Thyroid gland (tissue), 4 donors: ENCODE data around the gene TRAP1.

Source experiments
- POLR2A ChIP-seq, 2 donors: fragments of 450-650 bp; IDR thresholded peaks; one replicate each; pipeline ENCODE4 v1.6.1; 2017; ENCODE audit warnings: antibody characterized with exemption in 2 of 2, mild to moderate bottlenecking in 2 of 2, moderate library complexity in 1 of 2
- TF ChIP-seq, protein P1 (sequence below), 6 experiments: fragments of 200-600 bp in 3 of 6; fragments of 450-650 bp in 3 of 6; sonication (generic) in 3 of 6; IDR thresholded peaks; one replicate each; pipeline ENCODE4 v1.5.1; 2016 to 2019; ENCODE audit warnings: antibody characterized with exemption in 6 of 6, mild to moderate bottlenecking in 2 of 6, inconsistent platforms in 1 of 6, moderate library complexity in 1 of 6

DNA sequence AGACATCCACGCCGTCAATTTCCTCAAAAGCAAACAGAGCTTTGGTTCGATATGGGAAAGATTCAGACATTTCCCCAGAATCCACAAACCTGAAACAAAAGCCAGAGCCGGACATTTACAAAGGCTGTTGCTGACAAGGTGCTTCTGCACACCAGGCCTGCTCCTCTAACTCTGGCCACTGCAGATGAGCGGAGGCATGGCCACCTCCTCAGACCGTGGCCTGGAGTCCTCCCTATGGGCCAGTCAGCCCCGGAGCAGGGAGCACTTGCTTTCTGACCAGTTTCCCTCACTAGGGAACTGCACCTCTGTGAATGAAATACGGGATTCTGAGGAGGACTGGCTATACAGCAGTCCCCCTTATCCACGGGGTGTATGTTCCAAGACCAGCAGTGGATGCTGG lies 22.3 kb upstream of the TRAP1 start:
- TF ChIP-seq, protein P1, sequence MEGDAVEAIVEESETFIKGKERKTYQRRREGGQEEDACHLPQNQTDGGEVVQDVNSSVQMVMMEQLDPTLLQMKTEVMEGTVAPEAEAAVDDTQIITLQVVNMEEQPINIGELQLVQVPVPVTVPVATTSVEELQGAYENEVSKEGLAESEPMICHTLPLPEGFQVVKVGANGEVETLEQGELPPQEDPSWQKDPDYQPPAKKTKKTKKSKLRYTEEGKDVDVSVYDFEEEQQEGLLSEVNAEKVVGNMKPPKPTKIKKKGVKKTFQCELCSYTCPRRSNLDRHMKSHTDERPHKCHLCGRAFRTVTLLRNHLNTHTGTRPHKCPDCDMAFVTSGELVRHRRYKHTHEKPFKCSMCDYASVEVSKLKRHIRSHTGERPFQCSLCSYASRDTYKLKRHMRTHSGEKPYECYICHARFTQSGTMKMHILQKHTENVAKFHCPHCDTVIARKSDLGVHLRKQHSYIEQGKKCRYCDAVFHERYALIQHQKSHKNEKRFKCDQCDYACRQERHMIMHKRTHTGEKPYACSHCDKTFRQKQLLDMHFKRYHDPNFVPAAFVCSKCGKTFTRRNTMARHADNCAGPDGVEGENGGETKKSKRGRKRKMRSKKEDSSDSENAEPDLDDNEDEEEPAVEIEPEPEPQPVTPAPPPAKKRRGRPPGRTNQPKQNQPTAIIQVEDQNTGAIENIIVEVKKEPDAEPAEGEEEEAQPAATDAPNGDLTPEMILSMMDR (IDR thresholded peaks at IDR 0.05): no peak
- no peak for TF ChIP-seq POLR2A (IDR thresholded peaks at IDR 0.05)
